K562 (cell line): ENCODE measurements around the gene NT5C1B. TPM values are rescaled to one million over a fixed set of nuclear protein-coding genes. Genes with fewer than 3 reads are reported as not detected.

Experiments
- CAMTA2 ChIP-seq: fragments of 250-450 bp; sonication (Bioruptor Pico); conservative IDR thresholded peaks from 2 replicates; pipeline ENCODE4 v1.5.1; 2022
- DNMT1 ChIP-seq: fragments of 450-650 bp; IDR thresholded peaks from 2 replicates; pipeline ENCODE4 v1.6.1; 2016; ENCODE audit warnings: antibody characterized with exemption, mild to moderate bottlenecking
- HLTF ChIP-seq: fragments of 450-650 bp; IDR thresholded peaks from 2 replicates; pipeline ENCODE4 v1.6.1; 2016
- ID3 ChIP-seq, 2 experiments: fragments of 250-450 bp in 1 of 2; fragments of 450-650 bp in 1 of 2; sonication (Bioruptor Pico) in 1 of 2; IDR thresholded peaks; 2 replicates each; pipeline versions ENCODE4 v1.6.1 to v1.8.0; 2016 to 2021; ENCODE audit warnings: mild to moderate bottlenecking in 2 of 2, moderate library complexity in 2 of 2, missing compliant biosample characterization in 1 of 2, missing genetic modification characterization in 1 of 2
- ZBTB40 ChIP-seq, 2 experiments: fragments of 450-650 bp in 1 of 2; sonication (generic) in 1 of 2; formaldehyde crosslinking in 1 of 2; IDR thresholded peaks; 2 replicates each; pipeline versions ENCODE4 v1.7.1 to v1.9.0; 2016 to 2022; ENCODE audit warnings: inconsistent platforms in 1 of 2, mild to moderate bottlenecking in 1 of 2, missing genetic modification reagents in 1 of 2
- polyA plus RNA-seq, 8 experiments: library from polyadenylated mRNA; depleted of rRNA in 4 of 8; stranded (reverse) in 5 of 8; unstranded in 3 of 8; fragments of >200 nt; fragmentation: Nextera tagmentation in 2 of 8; fragmentation: Illumina TruSeq in 1 of 8; extraction: Ambion mirVana in 2 of 8; extraction: Trizol in 1 of 8; gene quantifications; 2 replicates each; pipeline versions ENCODE4 v1.2.1 to v1.2.3, GENCODE V29; 2011 to 2014; ENCODE audit warnings: inconsistent platforms in 1 of 8, missing spikeins in 1 of 8
- total RNA-seq, 7 experiments: library from RNA; depleted of rRNA in 6 of 7; stranded (reverse); fragments of >200 nt in 6 of 7; fragmentation: Illumina TruSeq in 2 of 7; extraction: Trizol in 2 of 7; gene quantifications; 2 replicates each; pipeline versions ENCODE4 v1.2.1 to v1.2.3, GENCODE V29; 2011 to 2021; ENCODE audit warnings: low replicate concordance in 1 of 7

Gene NT5C1B
- total and polyA plus RNA-seq, 9 of the 15 experiments (the other 6 are each of a cell fraction or from before 2014, with no cell fraction given): 0.07 TPM; not detected in 8

GRCh38 chr2:18585526-18585925 lies 3.8 kb downstream of the NT5C1B start (continued):
- no peak for TF ChIP-seq ID3 (CRISPR knock-in tag; IDR thresholded peaks at IDR 0.05)
- TF ChIP-seq ID3 (tag; IDR thresholded peaks at IDR 0.05): no peak
- no peak for TF ChIP-seq CAMTA2 (CRISPR knock-in tag)
- no peak for TF ChIP-seq HLTF
- TF ChIP-seq ZBTB40 (IDR thresholded peaks at IDR 0.05): no peak
- no peak for TF ChIP-seq ZBTB40 (CRISPR knock-in tag; IDR thresholded peaks at IDR 0.05)
- no peak for TF ChIP-seq DNMT1
